Common myeloid progenitor, CD34-positive (primary cell): ENCODE results near the gene KLHL25.
"Not testable (repeated sequence)": the region's sequence is repeated elsewhere in the genome, so short reads cannot be mapped to it uniquely, and the experiment has no call there.

Source experiments
- CTCF ChIA-PET: fragments of 350-600 bp; sonication (Branson Sonifier 250); formaldehyde crosslinking; loops from one replicate; lab custom pipeline; 2021; ENCODE audit warnings: antibody characterized with exemption; lab: Charles Lee
- POLR2A ChIA-PET: fragments of 350-600 bp; sonication (Branson Sonifier 250); formaldehyde crosslinking; loops from one replicate; lab custom pipeline; 2021; ENCODE audit warnings: antibody characterized with exemption; lab: Charles Lee
- DNase-seq, 3 donors: peaks; one replicate each; pipeline versions ENCODE4 v3.0.0 to v3.0.0-alpha.2; 2013
- H3K27ac ChIP-seq, 2 experiments: 1 replicate in 1 of 2; 2 replicates in 1 of 2; pipeline ENCODE4 v1.7.0; 2013; ENCODE audit warnings: inconsistent platforms in 2 of 2, low read length in 2 of 2, mild to moderate bottlenecking in 2 of 2, low read depth in 1 of 2, moderate library complexity in 1 of 2; ENCODE audit not compliant: severe bottlenecking in 2 of 2, insufficient read depth in 1 of 2, poor library complexity in 1 of 2
- H3K27me3 ChIP-seq, 5 experiments: replicated peaks in 2 of 5; 1 replicate in 3 of 5; 2 replicates in 2 of 5; pipeline versions ENCODE4 v1.6.1 to v1.7.0; 2013; ENCODE audit warnings: low read length in 4 of 5, mild to moderate bottlenecking in 2 of 5, moderate library complexity in 2 of 5, inconsistent platforms in 1 of 5; ENCODE audit not compliant: insufficient read depth in 5 of 5, control insufficient read depth in 4 of 5
- H3K36me3 ChIP-seq, 4 experiments: 1 replicate in 2 of 4; 2 replicates in 2 of 4; pipeline versions ENCODE4 v1.6.1 to v1.7.0; 2013; ENCODE audit warnings: low read length in 3 of 4, control low read depth in 1 of 4, mild to moderate bottlenecking in 1 of 4; ENCODE audit not compliant: control insufficient read depth in 4 of 4, insufficient read depth in 4 of 4
- H3K4me1 ChIP-seq, 4 experiments: 1 replicate in 3 of 4; 2 replicates in 1 of 4; pipeline versions ENCODE4 v1.6.1 to v1.7.1; 2013; ENCODE audit warnings: low read length in 3 of 4, mild to moderate bottlenecking in 3 of 4, control low read depth in 1 of 4, inconsistent platforms in 1 of 4, moderate library complexity in 1 of 4; ENCODE audit not compliant: control insufficient read depth in 4 of 4, insufficient read depth in 4 of 4; ENCODE audit errors: control extremely low read depth in 1 of 4
- H3K4me3 ChIP-seq, 7 experiments: 1 replicate in 4 of 7; 2 replicates in 3 of 7; pipeline versions ENCODE4 v1.5.1 to v1.7.0; 2013; ENCODE audit warnings: mild to moderate bottlenecking in 7 of 7, low read length in 6 of 7, moderate library complexity in 6 of 7, inconsistent platforms in 2 of 7, low read depth in 2 of 7, control low read depth in 1 of 7; ENCODE audit not compliant: insufficient read depth in 4 of 7, control insufficient read depth in 1 of 7; ENCODE audit errors: extremely low read depth in 1 of 7
- H3K9me3 ChIP-seq, 5 experiments: 1 replicate in 4 of 5; 2 replicates in 1 of 5; pipeline versions ENCODE4 v1.6.1 to v1.7.1; 2013; ENCODE audit warnings: low read length in 4 of 5, mild to moderate bottlenecking in 2 of 5, inconsistent platforms in 1 of 5, low read depth in 1 of 5, moderate library complexity in 1 of 5; ENCODE audit not compliant: control insufficient read depth in 4 of 5, insufficient read depth in 2 of 5; ENCODE audit errors: control extremely low read depth in 1 of 5
- WGBS: methylation state at CpG from one replicate; pipeline ENCODE4 v1.1.5; 2013; ENCODE audit not compliant: insufficient coverage; 5-methylcytosine and 5-hydroxymethylcytosine counted together

The KLHL25 gene

DNA sequence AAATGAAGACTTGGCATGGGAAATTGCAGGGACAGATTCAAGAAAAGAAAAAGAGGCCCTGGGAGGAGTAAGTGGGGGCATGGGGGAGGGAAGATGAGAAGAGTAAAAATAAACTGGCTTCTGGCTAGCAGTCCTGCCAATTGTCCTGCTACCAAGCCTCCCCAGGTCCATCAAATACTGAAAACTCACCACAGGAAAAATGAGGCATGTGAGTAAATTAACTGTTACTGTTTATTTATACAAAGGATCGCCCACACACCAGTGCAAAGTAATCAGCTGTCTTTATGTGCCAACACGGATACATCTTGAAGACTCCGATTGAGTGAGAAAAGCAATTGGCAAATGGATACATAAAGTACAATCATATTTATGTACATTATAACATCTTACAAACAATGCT, 10.7 kb upstream of the KLHL25 start:
- no peak overlapping the region for H3K27ac ChIP-seq
- no CpG with 5 or more reads among the region's 3 CpGs for WGBS
- ChIA-PET CTCF (no interaction called here), POLR2A (no interaction called here)
- no peaks in the 10 kb centered on the region for H3K4me1 ChIP-seq
- H3K9me3 ChIP-seq: no peaks in the 10 kb centered on the region
- H3K4me3 ChIP-seq: no peak overlapping the region
- H3K36me3 ChIP-seq: no peaks in the 10 kb centered on the region
- H3K27me3 ChIP-seq: no peaks in the 10 kb centered on the region
- no peak for DNase-seq

- Histone ChIP-seq H3K4me3 (no peak overlapping the region), H3K27ac (no peak overlapping the region), H3K27me3 (no peaks in the 10 kb centered on the region), H3K36me3 (no peaks in the 10 kb centered on the region), H3K4me1 (no peaks in the 10 kb centered on the region), H3K9me3 (no peaks in the 10 kb centered on the region)
- no peak for DNase-seq
- ChIA-PET POLR2A (no interaction called here), CTCF (no interaction called here)
- 78% methylated on average over 5 of the region's 7 CpGs for WGBS
Observed at GRCh38 chr15:85804481-85805170, 9.9 kb upstream of the KLHL25 start.

DNA sequence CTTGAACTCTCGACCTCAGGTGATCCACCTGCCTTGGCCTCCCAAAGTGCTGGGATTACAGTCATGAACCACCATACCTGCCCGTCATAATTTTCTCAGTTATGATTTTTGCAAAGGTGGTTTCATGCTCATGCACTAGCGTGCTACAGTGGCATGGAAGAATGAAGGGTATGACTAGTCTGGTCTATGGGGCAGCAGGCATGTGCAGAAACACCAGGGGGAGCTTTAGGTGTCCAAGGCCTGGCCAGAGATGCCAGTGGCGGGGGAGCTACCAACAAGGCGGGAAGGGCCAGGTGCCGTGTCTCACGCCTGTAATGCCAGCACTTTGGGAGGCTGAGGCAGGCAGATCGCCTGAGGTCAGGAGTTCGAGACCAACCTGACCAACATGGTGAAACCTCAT, 7.9 kb upstream of the KLHL25 start:
- 96% methylated on average over 8 of the region's 9 CpGs for WGBS
- H3K9me3 ChIP-seq, H3K36me3 ChIP-seq, H3K4me3 ChIP-seq, H3K27me3 ChIP-seq, POLR2A ChIA-PET, H3K4me1 ChIP-seq, DNase-seq, H3K27ac ChIP-seq: not testable (repeated sequence)
- CTCF ChIA-PET: interaction anchor here (0.9 kb wide), 1 partner anchor 9 kb away, joined by 3 read pairs; no protein-coding TSS in a partner anchor

DNA sequence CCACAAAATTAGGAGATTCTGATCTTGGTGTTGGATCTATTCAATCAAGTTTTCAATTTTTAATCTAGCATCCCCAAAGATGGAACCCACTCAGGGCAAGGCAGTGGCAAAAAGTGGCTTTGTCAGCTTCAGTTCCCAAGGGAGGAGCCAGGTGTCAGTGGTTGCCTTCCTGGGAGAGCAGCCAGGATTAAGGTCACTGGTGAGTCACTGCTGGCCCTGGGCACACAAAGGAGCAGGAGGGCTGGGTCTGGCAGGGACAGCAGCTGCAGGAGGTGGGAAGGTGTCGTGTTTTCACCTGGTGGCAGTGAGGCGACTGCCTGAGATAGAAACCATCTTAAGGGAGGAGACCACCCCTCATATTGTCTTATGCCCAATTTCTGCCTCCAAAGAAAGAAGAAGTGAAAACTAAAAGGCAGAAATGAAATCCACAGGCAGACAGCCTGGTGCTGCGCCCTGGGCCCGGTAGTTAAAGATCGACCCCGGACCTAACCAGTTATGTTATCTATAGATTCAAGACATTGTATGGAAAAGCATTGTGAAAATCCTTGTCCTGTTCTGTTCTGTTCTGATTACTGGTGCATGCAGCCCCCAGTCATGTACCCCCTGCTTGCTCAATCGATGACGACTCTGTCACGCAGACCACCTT, 5.9 kb upstream of the KLHL25 start:
- no peak for DNase-seq
- ChIA-PET POLR2A (no interaction called here), CTCF (interaction anchor here (1.5 kb wide), 1 partner anchor 31 kb away, joined by 4 read pairs; no protein-coding TSS in a partner anchor)
- no peak overlapping the region for H3K4me3 ChIP-seq
- H3K9me3 ChIP-seq: no peaks in the 10 kb centered on the region
- H3K4me1 ChIP-seq: no peaks in the 10 kb centered on the region
- peaks cover 0 to 3% (median 1%) of the 10 kb centered on the region in 5 experiments for H3K27me3 ChIP-seq
- 95% methylated on average over 7 of the region's 9 CpGs for WGBS
- H3K27ac ChIP-seq: no peak overlapping the region
- no peaks in the 10 kb centered on the region for H3K36me3 ChIP-seq

GRCh38 chr15:85796371-85796770, 1.6 kb upstream of the KLHL25 start:
- H3K27ac ChIP-seq, H3K36me3 ChIP-seq, H3K9me3 ChIP-seq, POLR2A ChIA-PET, H3K4me3 ChIP-seq: not testable (repeated sequence)
- CTCF ChIA-PET: interaction anchor here (0.9 to 1.7 kb wide), 2 partner anchors 35 to 44 kb away, joined by 3 to 4 read pairs; no protein-coding TSS in a partner anchor
- Histone ChIP-seq H3K27me3 (peaks cover 0 to 13% (median 11%) of the 10 kb centered on the region in 5 experiments), H3K4me1 (peaks cover 4 to 15% (median 13%) of the 10 kb centered on the region in 4 experiments)
- peak in 2 of 3 donors; percentile 12 to 15 for DNase-seq
- WGBS: 87% methylated on average over 5 of the region's 7 CpGs

GRCh38 chr15:85795337-85796305, 896 bp upstream of the KLHL25 start:
- Histone ChIP-seq H3K27ac (no peak overlapping the region), H3K9me3 (no peaks in the 10 kb centered on the region), H3K27me3 (peaks cover 0 to 13% (median 11%) of the 10 kb centered on the region in 5 experiments), H3K4me3 (peak overlapping the region in 6 of 7 experiments; percentile 45 to 81 (median 73)), H3K4me1 (peaks cover 4 to 15% (median 13%) of the 10 kb centered on the region in 4 experiments), H3K36me3 (no peaks in the 10 kb centered on the region)
- DNase-seq: no peak
- 71% methylated on average over 12 of the region's 15 CpGs for WGBS
- ChIA-PET CTCF (interaction anchor here (1.7 kb wide), 1 partner anchor 35 kb away, joined by 4 read pairs; no protein-coding TSS in a partner anchor), POLR2A (no interaction called here)
